ENCODE results near the gene LMNA. TPM values are rescaled to one million over a fixed set of nuclear protein-coding genes. Genes with fewer than 3 reads are reported as not detected.
A peak's percentile ranks its signal among the peaks of the same experiment; 100 is the strongest.

The LMNA gene
- total and polyA plus RNA-seq, 9 donors, result 50.1 to 609 (median 360) TPM

GRCh38 chr1:156108664-156109241 is 5.8 kb upstream of the LMNA start:
- Histone ChIP-seq H3K27ac (peak overlapping the region in 1 of 2 donors; percentile 44), H3K36me3 (no peaks in the 10 kb centered on the region), H3K4me1 (ENCODE audit: insufficient read depth) (peaks cover 25% of the 10 kb centered on the region), H3K9me3 (no peaks in the 10 kb centered on the region), H3K27me3 (no peaks in the 10 kb centered on the region), H3K4me3 (no peak overlapping the region)
- WGBS, 3 donors, result 75 to 78% (median 75%) methylated on average over 6 of the region's 6 CpGs
- intact Hi-C loops (cut with DNase I), result no loop called here
- no peak for DNase-seq
- no peak for TF ChIP-seq EP300 (IDR thresholded peaks at IDR 0.05)
- TF ChIP-seq POLR2A (IDR thresholded peaks at IDR 0.05), result no peak
- TF ChIP-seq CTCF (IDR thresholded peaks at IDR 0.05), result no peak

GRCh38 chr1:156110252-156110651 is 4.3 kb upstream of the LMNA start:
- intact Hi-C loops (cut with DNase I), result no loop called here
- Histone ChIP-seq H3K27me3 (no peaks in the 10 kb centered on the region), H3K36me3 (no peaks in the 10 kb centered on the region), H3K4me1 (ENCODE audit: insufficient read depth) (peaks cover 16% of the 10 kb centered on the region), H3K9me3 (no peaks in the 10 kb centered on the region), H3K4me3 (no peak overlapping the region), H3K27ac (peak overlapping the region in 1 of 2 donors; percentile 26)
- TF ChIP-seq CTCF (IDR thresholded peaks at IDR 0.05) (no peak), EP300 (IDR thresholded peaks at IDR 0.05) (no peak), POLR2A (IDR thresholded peaks at IDR 0.05) (no peak)
- 76 to 94% (median 94%) methylated on average over 2 of the region's 2 CpGs for WGBS, 3 donors
- no peak for DNase-seq

GRCh38 chr1:156111355-156111962 is 3.1 kb upstream of the LMNA start:
- no peak for DNase-seq
- intact Hi-C loops (cut with DNase I), result no loop called here
- no peaks in the 10 kb centered on the region for H3K27me3 ChIP-seq
- H3K4me1 ChIP-seq (ENCODE audit: insufficient read depth), result peaks cover 14% of the 10 kb centered on the region
- H3K4me3 ChIP-seq, result no peak overlapping the region
- WGBS, 3 donors, result 48 to 73% (median 55%) methylated on average over 4 of the region's 4 CpGs
- no peak overlapping the region for H3K27ac ChIP-seq
- no peak for TF ChIP-seq CTCF (IDR thresholded peaks at IDR 0.05)
- no peak for TF ChIP-seq EP300 (IDR thresholded peaks at IDR 0.05)
- no peak for TF ChIP-seq POLR2A (IDR thresholded peaks at IDR 0.05)
- H3K36me3 ChIP-seq, result no peaks in the 10 kb centered on the region
- H3K9me3 ChIP-seq, result no peaks in the 10 kb centered on the region

GRCh38 chr1:156112276-156113137 is 2.0 kb upstream of the LMNA start:
- no peak for DNase-seq
- Histone ChIP-seq H3K27me3 (no peaks in the 10 kb centered on the region), H3K4me3 (no peak overlapping the region), H3K9me3 (no peaks in the 10 kb centered on the region), H3K4me1 (ENCODE audit: insufficient read depth) (peaks cover 12% of the 10 kb centered on the region), H3K36me3 (no peaks in the 10 kb centered on the region), H3K27ac (peak overlapping the region; percentile 46 to 94)
- intact Hi-C loops (cut with DNase I), result no loop called here
- 50 to 55% (median 55%) methylated on average over 10 of the region's 10 CpGs for WGBS, 3 donors
- TF ChIP-seq EP300 (IDR thresholded peaks at IDR 0.05) (no peak), CTCF (IDR thresholded peaks at IDR 0.05) (no peak), POLR2A (IDR thresholded peaks at IDR 0.05) (no peak)

Data from ovary (tissue), 9 donors.